Measurements from ENCODE around the gene EMP3.

- TF ChIP-seq CTCF (conservative IDR thresholded peaks at IDR 0.05): no peak
- no peak for TF ChIP-seq ZFX (IDR thresholded peaks at IDR 0.05)
These were observed 22.0 kb upstream of the EMP3 start for GRCh38 chr19:48303367-48303766.

Measured in C4-2B (cell line).